Ramos (cell line): ENCODE measurements around the gene ZNF835.

ENCODE experiments used
- in situ Hi-C: fragments of 300-500 bp; cut with MboI; formaldehyde crosslinking; loops from one replicate; pipeline ENCODE4 v1.14.3; 2022; ENCODE audit warnings: low sequenced_read_pairs; ENCODE audit not compliant: unreplicated experiment

ZNF835 gene

GRCh38 chr19:56664511-56664910 is 7.0 kb downstream of the ZNF835 start:
- in situ Hi-C loops = no loop called here

- in situ Hi-C loops = no loop called here
These were observed 7.5 kb downstream of the ZNF835 start for GRCh38 chr19:56663931-56664500.

GRCh38 chr19:56661248-56661647 is 10.3 kb downstream of the ZNF835 start:
- in situ Hi-C loops = no loop called here

- in situ Hi-C loops = no loop called here
These were observed 11.0 kb downstream of the ZNF835 start for GRCh38 chr19:56660381-56661107.

- in situ Hi-C loops = no loop called here
These were observed 17.4 kb downstream of the ZNF835 start for GRCh38 chr19:56654151-56654550.

- in situ Hi-C loops = no loop called here
These were observed 28.0 kb downstream of the ZNF835 start for GRCh38 chr19:56643460-56643955.

GRCh38 chr19:56642711-56643459 is 28.7 kb downstream of the ZNF835 start, which contains the start of gene SMIM17:
Gene SMIM17, plus strand, starts transcription at chr19:56643159. Its CDS starts 2,509 bp downstream, at chr19:56645668.
- in situ Hi-C loops = no loop called here

GRCh38 chr19:56639217-56639616 is 32.3 kb downstream of the ZNF835 start:
- in situ Hi-C loops = no loop called here

GRCh38 chr19:56637976-56638555 is 33.5 kb downstream of the ZNF835 start:
- in situ Hi-C loops = no loop called here

GRCh38 chr19:56633021-56633420 is 38.5 kb downstream of the ZNF835 start:
- in situ Hi-C loops = no loop called here

- in situ Hi-C loops = no loop called here
These were observed 45.8 kb downstream of the ZNF835 start for GRCh38 chr19:56625708-56626107.

GRCh38 chr19:56623006-56623405 is 48.6 kb downstream of the ZNF835 start:
- in situ Hi-C loops = no loop called here

- in situ Hi-C loops = no loop called here
These were observed 49.2 kb downstream of the ZNF835 start for GRCh38 chr19:56622374-56622773.

- in situ Hi-C loops = no loop called here
These were observed 52.4 kb downstream of the ZNF835 start for GRCh38 chr19:56619121-56619520.

GRCh38 chr19:56617531-56617930 is 54.0 kb downstream of the ZNF835 start:
- in situ Hi-C loops = no loop called here

- in situ Hi-C loops = no loop called here
These were observed 57.9 kb downstream of the ZNF835 start for GRCh38 chr19:56613639-56614038.

GRCh38 chr19:56612737-56613136 is 58.8 kb downstream of the ZNF835 start:
- in situ Hi-C loops = no loop called here
